ENCODE results near the gene SLC9A8. TPM values are rescaled to one million over a fixed set of nuclear protein-coding genes. Genes with fewer than 3 reads are reported as not detected.

The SLC9A8 gene
- total and polyA plus RNA-seq, 9 of the 15 experiments (the other 6 are each of a cell fraction or from before 2014, with no cell fraction given): 0.56 to 9.7 (median 5.0) TPM

GRCh38 chr20:49832632-49833327 lies 20.2 kb downstream of the SLC9A8 start:
- POLR2A ChIA-PET: interaction anchor here (1.1 to 1.9 kb wide), 3 partner anchors 10 to 20 kb away, joined by 3 to 5 read pairs (median 5); partner anchors contain the start of gene SLC9A8
- in situ Hi-C loops (cut with MboI): no loop called here

More at GRCh38 chr20:49832632-49833327, 20.2 kb downstream of the SLC9A8 start:
- ATAC-seq: no peak
- no peaks in the 10 kb centered on the region for H3K79me2 ChIP-seq (ENCODE audit: control insufficient read depth, insufficient read depth, low read length)
- BruUV-seq (replicated peaks): no TSS peak
- no peak overlapping the region for H2AFZ ChIP-seq (ENCODE audit: low read depth, low read length)
- H3K4me3 ChIP-seq: no peak overlapping the region
- no peak overlapping the region for H3K4me2 ChIP-seq (ENCODE audit: insufficient read depth, low read length)
- no peak overlapping the region for H3K27ac ChIP-seq (ENCODE audit: extremely low read depth, low read depth, low read length)
- no peaks in the 10 kb centered on the region for H3K9me3 ChIP-seq (replicated peaks; ENCODE audit: control insufficient read depth, insufficient read depth, low read depth, low read length)
- H3K36me3 ChIP-seq (ENCODE audit: control insufficient read depth, insufficient read depth, low read length): peaks cover 31% of the 10 kb centered on the region
- intact Hi-C loops (cut with micrococcal nuclease): no loop called here
- CTCF ChIA-PET (ENCODE audit: low intra/inter-chr PET ratio): no interaction called here
- H3K4me1 ChIP-seq (replicated peaks in 1 of 2; ENCODE audit: control insufficient read depth in 2 of 2, insufficient read depth in 2 of 2, low read length in 2 of 2): peaks cover 2 to 11% of the 10 kb centered on the region in 2 experiments; a peak in 3 of 5 replicates
- H3K9me1 ChIP-seq (ENCODE audit: control insufficient read depth, insufficient read depth, low read length): peaks cover 2% of the 10 kb centered on the region
- WGBS (ENCODE audit: insufficient coverage, low coverage, missing lambda C conversion rate): 87% methylated on average over 13 of the region's 13 CpGs
- no peak for DNase-seq (ENCODE audit: extremely low read depth in 1 of 4, low spot score in 3 of 4)
- no peak overlapping the region for H3K9ac ChIP-seq (ENCODE audit: insufficient read depth in 1 of 2, low read depth in 2 of 2, low read length in 2 of 2)
- FAIRE-seq: no peak
- no peaks in the 10 kb centered on the region for H4K20me1 ChIP-seq (replicated peaks; ENCODE audit: control insufficient read depth, insufficient read depth, low read length)
- TF ChIP-seq SMARCB1 (IDR thresholded peaks at IDR 0.05; ENCODE audit: insufficient read length, low read depth): no peak
- TF ChIP-seq ZNF121 (CRISPR knock-in tag; conservative IDR thresholded peaks at IDR 0.05): no peak
- no peak for TF ChIP-seq TSC22D4 (tag; IDR thresholded peaks at IDR 0.05)
- no peak for TF ChIP-seq HES1 (IDR thresholded peaks at IDR 0.05; ENCODE audit: low read depth)
- peak; percentile 88 for TF ChIP-seq SPI1 (IDR thresholded peaks at IDR 0.05; ENCODE audit: borderline replicate concordance, low read depth, low read length)
- TF ChIP-seq TBL1XR1 (IDR thresholded peaks at IDR 0.05; ENCODE audit: low read length in 2 of 2): no peak
- TF ChIP-seq ZBTB33 (CRISPR knock-in tag; IDR thresholded peaks at IDR 0.05): peak; percentile 80
- TF ChIP-seq RCOR1 (IDR thresholded peaks at IDR 0.05; ENCODE audit: borderline replicate concordance in 1 of 2, low read depth in 2 of 2, low read length in 2 of 2): no peak
- no peak for TF ChIP-seq ZNF12 (CRISPR knock-in tag; IDR thresholded peaks at IDR 0.05)
- H3K27me3 ChIP-seq (ENCODE audit: control insufficient read depth in 2 of 2, insufficient read depth in 2 of 2, low read length in 2 of 2): no peaks in the 10 kb centered on the region

Measured in K562 (cell line).